Measurements from ENCODE around the gene NUDT4.

DNA sequence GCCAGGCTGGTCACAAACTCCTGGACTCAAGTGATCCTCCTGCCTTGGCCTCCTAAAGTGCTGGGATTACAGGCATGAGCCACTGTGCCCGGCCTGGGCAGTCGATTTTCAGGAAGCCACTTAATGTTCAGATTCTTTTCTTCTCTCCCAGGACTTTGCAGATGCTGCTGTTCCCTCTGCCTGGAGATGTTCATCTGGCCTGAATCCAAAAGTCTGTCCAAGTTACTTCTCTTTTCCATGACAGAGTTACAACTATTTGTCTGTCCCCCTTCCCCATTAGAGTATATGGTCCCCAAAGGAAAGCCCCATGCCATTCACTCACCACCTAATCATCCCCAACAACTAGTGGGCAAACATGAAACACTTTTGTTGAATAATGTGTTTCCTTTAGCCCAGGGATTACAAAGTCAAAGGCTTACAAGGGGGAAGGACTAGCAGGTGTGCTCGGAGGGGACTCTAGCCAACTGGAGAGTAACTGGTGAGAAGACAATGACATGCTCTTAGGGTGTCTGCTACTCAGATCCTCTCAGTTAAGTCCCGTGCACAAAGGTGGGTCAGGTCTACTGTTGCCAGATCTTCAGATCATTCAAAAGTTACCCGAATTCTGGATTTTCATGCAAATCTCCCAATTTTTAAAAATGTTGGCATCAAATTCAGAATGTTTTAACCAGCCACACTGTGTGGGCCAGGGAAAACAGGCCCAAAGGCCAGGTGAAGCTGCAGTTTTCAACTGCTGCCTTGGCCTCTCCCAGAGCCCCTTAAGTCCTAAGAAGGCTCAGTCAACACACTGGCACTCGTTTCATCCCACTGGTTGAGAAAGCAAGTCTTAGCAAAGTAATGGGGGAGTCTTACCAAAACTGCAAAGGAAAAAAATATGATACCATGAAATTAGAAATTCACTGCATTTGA lies 29.6 kb downstream of the NUDT4 start:
- TF ChIP-seq POLR2AphosphoS5 (IDR thresholded peaks at IDR 0.05; ENCODE audit: low read length) (0 out of 2 replicates have a peak, but pooled peaks have one; percentile 21), CTCF (IDR thresholded peaks at IDR 0.05 in 2 of 3, conservative IDR thresholded peaks at IDR 0.05 in 1 of 3; ENCODE audit: control insufficient read depth in 2 of 3, extremely low read depth in 1 of 3, insufficient read depth in 1 of 3, low read depth in 3 of 3, low read length in 3 of 3) (no peak)

Measured in GM12878 (cell line).